WTC11 (cell line): ENCODE data around the gene TMEM178A. TPM values are rescaled to one million over a fixed set of nuclear protein-coding genes. Genes with fewer than 3 reads are reported as not detected.

Experiments
- ATAC-seq: fragments of 200-7000 bp; cut with Tn5 transposase; 2 replicates; pipeline ENCODE4 v1.10.0; 2021; ENCODE audit warnings: mild to moderate bottlenecking, moderate library complexity
- CTCF ChIA-PET: fragments of 300-600 bp; sonication (Branson Sonifier 250); formaldehyde crosslinking; loops from one replicate; lab custom pipeline; 2021; ENCODE audit warnings: antibody characterized with exemption; lab: Charles Lee
- POLR2A ChIA-PET: fragments of 350-600 bp; sonication (Branson Sonifier 250); formaldehyde crosslinking; loops from one replicate; lab custom pipeline; 2021; ENCODE audit warnings: antibody characterized with exemption; lab: Charles Lee
- DNase-seq: peaks from one replicate; pipeline ENCODE4 v3.0.0; 2021; ENCODE audit warnings: low spot score
- H3K27ac Mint-ChIP-seq: 2 replicates; pipeline ENCODE4 v1.8.0; 2021; ENCODE audit warnings: mixed read lengths
- H3K27me3 Mint-ChIP-seq: 2 replicates; pipeline ENCODE4 v1.8.0; 2021; ENCODE audit warnings: low read depth, mild to moderate bottlenecking, moderate library complexity, mixed read lengths
- H3K36me3 Mint-ChIP-seq: 2 replicates; pipeline ENCODE4 v1.8.0; 2021; ENCODE audit warnings: mixed read lengths
- H3K4me1 Mint-ChIP-seq: 2 replicates; pipeline ENCODE4 v1.8.0; 2022; ENCODE audit warnings: mixed read lengths
- H3K4me3 Mint-ChIP-seq: 2 replicates; pipeline ENCODE4 v1.8.0; 2021; ENCODE audit warnings: mild to moderate bottlenecking, moderate library complexity, mixed read lengths
- H3K9me3 Mint-ChIP-seq: 2 replicates; pipeline ENCODE4 v1.8.0; 2021; ENCODE audit warnings: mixed read lengths
- ATF1 ChIP-seq: sonication (generic); formaldehyde crosslinking; IDR thresholded peaks from 2 replicates; pipeline ENCODE4 v1.8.1; 2023; ENCODE audit warnings: mild to moderate bottlenecking, moderate library complexity, missing genetic modification reagents
- ATF2 ChIP-seq: sonication (generic); formaldehyde crosslinking; IDR thresholded peaks from 2 replicates; pipeline ENCODE4 v1.8.1; 2022; ENCODE audit warnings: low read depth, missing genetic modification reagents, borderline replicate concordance
- ATF3 ChIP-seq: sonication (generic); formaldehyde crosslinking; conservative IDR thresholded peaks from 2 replicates; pipeline ENCODE4 v1.8.1; 2022; ENCODE audit warnings: mild to moderate bottlenecking, missing genetic modification reagents
- E2F4 ChIP-seq: sonication (generic); formaldehyde crosslinking; IDR thresholded peaks from 2 replicates; pipeline ENCODE4 v1.8.1; 2022; ENCODE audit warnings: low read depth, mild to moderate bottlenecking, moderate library complexity, missing genetic modification reagents, borderline replicate concordance
- ELF4 ChIP-seq: sonication (generic); formaldehyde crosslinking; IDR thresholded peaks from 2 replicates; pipeline ENCODE4 v1.8.1; 2022; ENCODE audit warnings: low read depth, mild to moderate bottlenecking, moderate library complexity, missing genetic modification reagents
- ESRRA ChIP-seq: sonication (generic); formaldehyde crosslinking; IDR thresholded peaks from 2 replicates; pipeline ENCODE4 v1.8.1; 2022; ENCODE audit warnings: mild to moderate bottlenecking, missing genetic modification reagents, borderline replicate concordance
- ETV6 ChIP-seq: sonication (generic); formaldehyde crosslinking; IDR thresholded peaks from 2 replicates; pipeline ENCODE4 v1.8.1; 2022; ENCODE audit warnings: mild to moderate bottlenecking, missing genetic modification reagents
- FOXK1 ChIP-seq: sonication (generic); formaldehyde crosslinking; IDR thresholded peaks from 2 replicates; pipeline ENCODE4 v1.8.0; 2022; ENCODE audit warnings: mild to moderate bottlenecking, moderate library complexity, missing genetic modification reagents
- HMGA2 ChIP-seq: fragments of 250-450 bp; sonication (Bioruptor Pico); IDR thresholded peaks from 2 replicates; pipeline ENCODE4 v1.4.0; 2021; ENCODE audit warnings: mild to moderate bottlenecking, moderate library complexity
- NFE2L1 ChIP-seq: sonication (generic); formaldehyde crosslinking; IDR thresholded peaks from 2 replicates; pipeline ENCODE4 v1.8.1; 2023; ENCODE audit warnings: missing genetic modification reagents
- OVOL2 ChIP-seq: fragments of 250-450 bp; sonication (Bioruptor Pico); IDR thresholded peaks from 2 replicates; pipeline ENCODE4 v1.9.0; 2021; ENCODE audit warnings: mild to moderate bottlenecking, borderline replicate concordance
- PRRX2 ChIP-seq: fragments of 250-450 bp; sonication (Bioruptor Pico); IDR thresholded peaks from 2 replicates; pipeline ENCODE4 v1.8.0; 2021; ENCODE audit warnings: mild to moderate bottlenecking
- RELA ChIP-seq: sonication (generic); formaldehyde crosslinking; IDR thresholded peaks from 2 replicates; pipeline ENCODE4 v1.8.1; 2022; ENCODE audit warnings: missing genetic modification reagents, mild to moderate bottlenecking, borderline replicate concordance
- TEAD1 ChIP-seq: sonication (generic); formaldehyde crosslinking; IDR thresholded peaks from 2 replicates; pipeline ENCODE4 v1.8.0; 2022; ENCODE audit warnings: mild to moderate bottlenecking, missing genetic modification reagents
- TP53 ChIP-seq: sonication (generic); formaldehyde crosslinking; IDR thresholded peaks from 2 replicates; pipeline ENCODE4 v1.8.1; 2023; ENCODE audit warnings: mild to moderate bottlenecking, missing genetic modification reagents
- ZNF121 ChIP-seq: sonication (generic); formaldehyde crosslinking; IDR thresholded peaks from 2 replicates; pipeline ENCODE4 v1.8.0; 2023; ENCODE audit warnings: missing genetic modification reagents
- ZNF219 ChIP-seq: sonication (generic); formaldehyde crosslinking; IDR thresholded peaks from 2 replicates; pipeline ENCODE4 v1.8.0; 2023; ENCODE audit warnings: missing genetic modification reagents, mild to moderate bottlenecking, borderline replicate concordance
- ZNF396 ChIP-seq: fragments of 250-450 bp; sonication (Bioruptor Pico); IDR thresholded peaks from 2 replicates; pipeline ENCODE4 v1.8.0; 2021; ENCODE audit warnings: mild to moderate bottlenecking, moderate library complexity, borderline replicate concordance
- ZNF416 ChIP-seq: fragments of 250-450 bp; sonication (Bioruptor Pico); IDR thresholded peaks from 2 replicates; pipeline ENCODE4 v1.9.0; 2021; ENCODE audit warnings: mild to moderate bottlenecking, inconsistent platforms
- total RNA-seq: library from RNA; stranded (reverse); gene quantifications from 3 replicates; pipeline ENCODE4 v1.2.3, GENCODE V29; 2021
- TF ChIP-seq, protein P1 (sequence below): fragments of 250-450 bp; sonication (Bioruptor Pico); IDR thresholded peaks from 2 replicates; pipeline ENCODE4 v1.9.0; 2021; ENCODE audit warnings: moderate library complexity, mild to moderate bottlenecking, inconsistent platforms, borderline replicate concordance
- TF ChIP-seq, protein P2 (sequence below): sonication (generic); formaldehyde crosslinking; IDR thresholded peaks from 2 replicates; pipeline ENCODE4 v1.8.0; 2022; ENCODE audit warnings: mild to moderate bottlenecking, missing genetic modification reagents
- TF ChIP-seq, protein P3 (sequence below): sonication (generic); formaldehyde crosslinking; IDR thresholded peaks from 2 replicates; pipeline ENCODE4 v1.8.0; 2022; ENCODE audit warnings: mild to moderate bottlenecking, missing genetic modification reagents
- TF ChIP-seq, protein P4 (sequence below): fragments of 250-450 bp; sonication (Bioruptor Pico); IDR thresholded peaks from 2 replicates; pipeline ENCODE4 v2.1.2; 2022; ENCODE audit warnings: mild to moderate bottlenecking, moderate library complexity
- TF ChIP-seq, protein P5 (sequence below): sonication (generic); formaldehyde crosslinking; IDR thresholded peaks from 2 replicates; pipeline ENCODE4 v1.8.1; 2022; ENCODE audit warnings: mild to moderate bottlenecking, moderate library complexity, missing genetic modification reagents
- TF ChIP-seq, protein P6 (sequence below): fragments of 250-450 bp; sonication (Bioruptor Pico); IDR thresholded peaks from 2 replicates; pipeline ENCODE4 v1.9.0; 2021; ENCODE audit warnings: mild to moderate bottlenecking, borderline replicate concordance

TMEM178A gene
- total RNA-seq, 1 experiment from 2014 or later: 14.5 TPM

- ChIA-PET CTCF (no interaction called here), POLR2A (no interaction called here)
- Mint-ChIP-seq H3K4me3 (no peak overlapping the region), H3K27ac (no peak overlapping the region), H3K36me3 (peaks cover 9% of the 10 kb centered on the region), H3K4me1 (no peaks in the 10 kb centered on the region), H3K27me3 (no peaks in the 10 kb centered on the region), H3K9me3 (peaks cover 8% of the 10 kb centered on the region)
- ATAC-seq: no peak
- DNase-seq: no peak
- TF ChIP-seq, protein P1, sequence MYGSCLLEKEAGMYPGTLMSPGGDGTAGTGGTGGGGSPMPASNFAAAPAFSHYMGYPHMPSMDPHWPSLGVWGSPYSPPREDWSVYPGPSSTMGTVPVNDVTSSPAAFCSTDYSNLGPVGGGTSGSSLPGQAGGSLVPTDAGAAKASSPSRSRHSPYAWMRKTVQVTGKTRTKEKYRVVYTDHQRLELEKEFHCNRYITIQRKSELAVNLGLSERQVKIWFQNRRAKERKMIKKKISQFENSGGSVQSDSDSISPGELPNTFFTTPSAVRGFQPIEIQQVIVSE (CRISPR knock-in tag): no peak
- TF ChIP-seq, protein P2, sequence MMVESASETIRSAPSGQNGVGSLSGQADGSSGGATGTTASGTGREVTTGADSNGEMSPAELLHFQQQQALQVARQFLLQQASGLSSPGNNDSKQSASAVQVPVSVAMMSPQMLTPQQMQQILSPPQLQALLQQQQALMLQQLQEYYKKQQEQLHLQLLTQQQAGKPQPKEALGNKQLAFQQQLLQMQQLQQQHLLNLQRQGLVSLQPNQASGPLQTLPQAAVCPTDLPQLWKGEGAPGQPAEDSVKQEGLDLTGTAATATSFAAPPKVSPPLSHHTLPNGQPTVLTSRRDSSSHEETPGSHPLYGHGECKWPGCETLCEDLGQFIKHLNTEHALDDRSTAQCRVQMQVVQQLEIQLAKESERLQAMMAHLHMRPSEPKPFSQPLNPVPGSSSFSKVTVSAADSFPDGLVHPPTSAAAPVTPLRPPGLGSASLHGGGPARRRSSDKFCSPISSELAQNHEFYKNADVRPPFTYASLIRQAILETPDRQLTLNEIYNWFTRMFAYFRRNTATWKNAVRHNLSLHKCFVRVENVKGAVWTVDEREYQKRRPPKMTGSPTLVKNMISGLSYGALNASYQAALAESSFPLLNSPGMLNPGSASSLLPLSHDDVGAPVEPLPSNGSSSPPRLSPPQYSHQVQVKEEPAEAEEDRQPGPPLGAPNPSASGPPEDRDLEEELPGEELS: no peak
- TF ChIP-seq FOXK1 (CRISPR knock-in tag): no peak
- no peak for TF ChIP-seq OVOL2 (CRISPR knock-in tag)
- TF ChIP-seq NFE2L1 (CRISPR knock-in tag): no peak
- TF ChIP-seq, protein P3, sequence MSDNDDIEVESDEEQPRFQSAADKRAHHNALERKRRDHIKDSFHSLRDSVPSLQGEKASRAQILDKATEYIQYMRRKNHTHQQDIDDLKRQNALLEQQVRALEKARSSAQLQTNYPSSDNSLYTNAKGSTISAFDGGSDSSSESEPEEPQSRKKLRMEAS: no peak
- no peak for TF ChIP-seq PRRX2 (CRISPR knock-in tag)
- no peak for TF ChIP-seq ATF3 (CRISPR knock-in tag)
- TF ChIP-seq ESRRA (CRISPR knock-in tag): no peak
- TF ChIP-seq ATF1: no peak
- TF ChIP-seq TEAD1: no peak
These were observed 32.8 kb upstream of the TMEM178A start for GRCh38 chr2:39632876-39633275.

- ATAC-seq (no peak), DNase-seq (no peak)
- CTCF ChIA-PET: no interaction called here
- Mint-ChIP-seq H3K4me3 (no peak overlapping the region), H3K27me3 (no peaks in the 10 kb centered on the region), H3K36me3 (no peaks in the 10 kb centered on the region), H3K9me3 (no peaks in the 10 kb centered on the region), H3K4me1 (no peaks in the 10 kb centered on the region), H3K27ac (no peak overlapping the region)
- POLR2A ChIA-PET: no interaction called here
- no peak for TF ChIP-seq ZNF396 (CRISPR knock-in tag)
- TF ChIP-seq ZNF416 (CRISPR knock-in tag): no peak
- no peak for TF ChIP-seq ATF2 (CRISPR knock-in tag)
- no peak for TF ChIP-seq RELA (CRISPR knock-in tag)
- no peak for TF ChIP-seq E2F4 (CRISPR knock-in tag)
- TF ChIP-seq ETV6 (CRISPR knock-in tag): no peak
- TF ChIP-seq, protein P4, sequence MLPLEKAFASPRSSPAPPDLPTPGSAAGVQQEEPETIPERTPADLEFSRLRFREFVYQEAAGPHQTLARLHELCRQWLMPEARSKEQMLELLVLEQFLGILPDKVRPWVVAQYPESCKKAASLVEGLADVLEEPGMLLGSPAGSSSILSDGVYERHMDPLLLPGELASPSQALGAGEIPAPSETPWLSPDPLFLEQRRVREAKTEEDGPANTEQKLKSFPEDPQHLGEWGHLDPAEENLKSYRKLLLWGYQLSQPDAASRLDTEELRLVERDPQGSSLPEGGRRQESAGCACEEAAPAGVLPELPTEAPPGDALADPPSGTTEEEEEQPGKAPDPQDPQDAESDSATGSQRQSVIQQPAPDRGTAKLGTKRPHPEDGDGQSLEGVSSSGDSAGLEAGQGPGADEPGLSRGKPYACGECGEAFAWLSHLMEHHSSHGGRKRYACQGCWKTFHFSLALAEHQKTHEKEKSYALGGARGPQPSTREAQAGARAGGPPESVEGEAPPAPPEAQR: no peak
- TF ChIP-seq ELF4 (CRISPR knock-in tag): no peak
- TF ChIP-seq FOXK1 (CRISPR knock-in tag): no peak
- TF ChIP-seq TP53 (CRISPR knock-in tag): no peak
- TF ChIP-seq, protein P5, sequence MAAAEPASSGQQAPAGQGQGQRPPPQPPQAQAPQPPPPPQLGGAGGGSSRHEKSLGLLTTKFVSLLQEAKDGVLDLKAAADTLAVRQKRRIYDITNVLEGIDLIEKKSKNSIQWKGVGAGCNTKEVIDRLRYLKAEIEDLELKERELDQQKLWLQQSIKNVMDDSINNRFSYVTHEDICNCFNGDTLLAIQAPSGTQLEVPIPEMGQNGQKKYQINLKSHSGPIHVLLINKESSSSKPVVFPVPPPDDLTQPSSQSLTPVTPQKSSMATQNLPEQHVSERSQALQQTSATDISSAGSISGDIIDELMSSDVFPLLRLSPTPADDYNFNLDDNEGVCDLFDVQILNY: no peak
- no peak for TF ChIP-seq ZNF121 (CRISPR knock-in tag)
- no peak for TF ChIP-seq HMGA2
- no peak for TF ChIP-seq ZNF219
- TF ChIP-seq, protein P6, sequence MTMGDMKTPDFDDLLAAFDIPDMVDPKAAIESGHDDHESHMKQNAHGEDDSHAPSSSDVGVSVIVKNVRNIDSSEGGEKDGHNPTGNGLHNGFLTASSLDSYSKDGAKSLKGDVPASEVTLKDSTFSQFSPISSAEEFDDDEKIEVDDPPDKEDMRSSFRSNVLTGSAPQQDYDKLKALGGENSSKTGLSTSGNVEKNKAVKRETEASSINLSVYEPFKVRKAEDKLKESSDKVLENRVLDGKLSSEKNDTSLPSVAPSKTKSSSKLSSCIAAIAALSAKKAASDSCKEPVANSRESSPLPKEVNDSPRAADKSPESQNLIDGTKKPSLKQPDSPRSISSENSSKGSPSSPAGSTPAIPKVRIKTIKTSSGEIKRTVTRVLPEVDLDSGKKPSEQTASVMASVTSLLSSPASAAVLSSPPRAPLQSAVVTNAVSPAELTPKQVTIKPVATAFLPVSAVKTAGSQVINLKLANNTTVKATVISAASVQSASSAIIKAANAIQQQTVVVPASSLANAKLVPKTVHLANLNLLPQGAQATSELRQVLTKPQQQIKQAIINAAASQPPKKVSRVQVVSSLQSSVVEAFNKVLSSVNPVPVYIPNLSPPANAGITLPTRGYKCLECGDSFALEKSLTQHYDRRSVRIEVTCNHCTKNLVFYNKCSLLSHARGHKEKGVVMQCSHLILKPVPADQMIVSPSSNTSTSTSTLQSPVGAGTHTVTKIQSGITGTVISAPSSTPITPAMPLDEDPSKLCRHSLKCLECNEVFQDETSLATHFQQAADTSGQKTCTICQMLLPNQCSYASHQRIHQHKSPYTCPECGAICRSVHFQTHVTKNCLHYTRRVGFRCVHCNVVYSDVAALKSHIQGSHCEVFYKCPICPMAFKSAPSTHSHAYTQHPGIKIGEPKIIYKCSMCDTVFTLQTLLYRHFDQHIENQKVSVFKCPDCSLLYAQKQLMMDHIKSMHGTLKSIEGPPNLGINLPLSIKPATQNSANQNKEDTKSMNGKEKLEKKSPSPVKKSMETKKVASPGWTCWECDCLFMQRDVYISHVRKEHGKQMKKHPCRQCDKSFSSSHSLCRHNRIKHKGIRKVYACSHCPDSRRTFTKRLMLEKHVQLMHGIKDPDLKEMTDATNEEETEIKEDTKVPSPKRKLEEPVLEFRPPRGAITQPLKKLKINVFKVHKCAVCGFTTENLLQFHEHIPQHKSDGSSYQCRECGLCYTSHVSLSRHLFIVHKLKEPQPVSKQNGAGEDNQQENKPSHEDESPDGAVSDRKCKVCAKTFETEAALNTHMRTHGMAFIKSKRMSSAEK: no peak
These were observed 29.4 kb upstream of the TMEM178A start for GRCh38 chr2:39636306-39636705.
